Uterus (tissue), 2 donors: ENCODE data around the gene ZMAT5.

Source experiments
- POLR2A ChIP-seq, 2 donors: fragments of 450-650 bp; IDR thresholded peaks; one replicate each; pipeline ENCODE4 v1.6.1; 2016; ENCODE audit warnings: antibody characterized with exemption in 2 of 2, mild to moderate bottlenecking in 1 of 2, moderate library complexity in 1 of 2
- TF ChIP-seq, protein P1 (sequence below), 4 experiments: fragments of 200-600 bp in 2 of 4; fragments of 450-650 bp in 2 of 4; sonication (generic) in 2 of 4; IDR thresholded peaks; one replicate each; pipeline ENCODE4 v1.5.1; 2016 to 2019; ENCODE audit warnings: antibody characterized with exemption in 4 of 4, mild to moderate bottlenecking in 2 of 4, moderate library complexity in 1 of 4

DNA sequence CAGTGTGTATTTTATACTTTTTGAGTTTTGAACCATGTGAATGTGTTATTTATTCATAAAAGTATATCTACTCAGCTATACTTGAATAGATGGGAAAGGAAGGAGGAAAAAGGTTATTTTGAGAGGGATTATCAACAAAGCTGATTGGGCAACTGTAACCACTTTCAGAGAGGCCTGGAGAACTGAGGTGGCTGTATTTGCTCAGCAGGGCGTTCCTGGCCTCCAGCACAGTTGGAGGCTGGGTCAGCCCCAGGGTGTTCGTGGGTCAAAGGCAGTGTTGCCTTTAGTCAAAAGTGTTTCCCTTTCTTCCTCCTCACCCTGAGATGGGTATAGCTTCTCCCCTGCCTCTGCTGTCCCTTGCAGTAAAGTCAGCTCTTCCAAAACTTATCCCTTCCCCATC is 44.6 kb upstream of the ZMAT5 start:
- TF ChIP-seq POLR2A (IDR thresholded peaks at IDR 0.05), result no peak
- TF ChIP-seq, protein P1, sequence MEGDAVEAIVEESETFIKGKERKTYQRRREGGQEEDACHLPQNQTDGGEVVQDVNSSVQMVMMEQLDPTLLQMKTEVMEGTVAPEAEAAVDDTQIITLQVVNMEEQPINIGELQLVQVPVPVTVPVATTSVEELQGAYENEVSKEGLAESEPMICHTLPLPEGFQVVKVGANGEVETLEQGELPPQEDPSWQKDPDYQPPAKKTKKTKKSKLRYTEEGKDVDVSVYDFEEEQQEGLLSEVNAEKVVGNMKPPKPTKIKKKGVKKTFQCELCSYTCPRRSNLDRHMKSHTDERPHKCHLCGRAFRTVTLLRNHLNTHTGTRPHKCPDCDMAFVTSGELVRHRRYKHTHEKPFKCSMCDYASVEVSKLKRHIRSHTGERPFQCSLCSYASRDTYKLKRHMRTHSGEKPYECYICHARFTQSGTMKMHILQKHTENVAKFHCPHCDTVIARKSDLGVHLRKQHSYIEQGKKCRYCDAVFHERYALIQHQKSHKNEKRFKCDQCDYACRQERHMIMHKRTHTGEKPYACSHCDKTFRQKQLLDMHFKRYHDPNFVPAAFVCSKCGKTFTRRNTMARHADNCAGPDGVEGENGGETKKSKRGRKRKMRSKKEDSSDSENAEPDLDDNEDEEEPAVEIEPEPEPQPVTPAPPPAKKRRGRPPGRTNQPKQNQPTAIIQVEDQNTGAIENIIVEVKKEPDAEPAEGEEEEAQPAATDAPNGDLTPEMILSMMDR (IDR thresholded peaks at IDR 0.05), result no peak
